ENCODE measurements around the gene TTLL8.

GRCh38 chr22:49999946-50000586 lies 58.0 kb downstream of the TTLL8 start:
- TF ChIP-seq CTCF (IDR thresholded peaks at IDR 0.05) (no peak), POLR2A (IDR thresholded peaks at IDR 0.05) (no peak)
